Posterior vena cava (tissue), 2 donors: ENCODE data around the gene C17orf114.

Experiments used
- DNase-seq: peaks from one replicate; pipeline ENCODE4 v3.0.0-alpha.2; 2020; ENCODE audit warnings: low spot score
- intact Hi-C, 2 donors: fragments of 100-400 bp; cut with DNase I; formaldehyde crosslinking; loops; one replicate each; pipeline versions ENCODE4 v1.14.1 to v1.14.2; 2022 to 2023
- donor health status: DM: yes; HTN: yes; CAD: no.
- donor health status: DM: yes; HTN: yes; CAD: no.

The C17orf114 gene

GRCh38 chr17:4827399-4827798 is 25.3 kb upstream of the C17orf114 start:
- intact Hi-C loops, result no loop called here
- DNase-seq, result no peak

GRCh38 chr17:4823373-4824089 is 21.4 kb upstream of the C17orf114 start:
- no peak for DNase-seq
- intact Hi-C loops, result no loop called here

- intact Hi-C loops, result no loop called here
- DNase-seq, result no peak
Observed at GRCh38 chr17:4822835-4823234, 20.7 kb upstream of the C17orf114 start.

- DNase-seq, result no peak
- intact Hi-C loops, result no loop called here
Observed at GRCh38 chr17:4818276-4818675, 16.1 kb upstream of the C17orf114 start.

- DNase-seq, result no peak
- intact Hi-C loops, result no loop called here
Observed at GRCh38 chr17:4816826-4817225, 14.7 kb upstream of the C17orf114 start.

GRCh38 chr17:4815043-4815675 is 13.0 kb upstream of the C17orf114 start:
- DNase-seq, result no peak
- intact Hi-C loops, result no loop called here

- DNase-seq, result no peak
- intact Hi-C loops, result no loop called here
Observed at GRCh38 chr17:4812690-4813089, 10.6 kb upstream of the C17orf114 start.

GRCh38 chr17:4811471-4811870 is 9.3 kb upstream of the C17orf114 start:
- no peak for DNase-seq
- intact Hi-C loops, result no loop called here

GRCh38 chr17:4810696-4811290 is 8.7 kb upstream of the C17orf114 start:
- DNase-seq, result no peak
- intact Hi-C loops, result no loop called here

- intact Hi-C loops, result no loop called here
- no peak for DNase-seq
Observed at GRCh38 chr17:4808378-4808767, 6.2 kb upstream of the C17orf114 start.

- DNase-seq, result no peak
- intact Hi-C loops, result no loop called here
Observed at GRCh38 chr17:4807605-4808377, 5.7 kb upstream of the C17orf114 start.

GRCh38 chr17:4806777-4807604 is 4.9 kb upstream of the C17orf114 start, which contains the start of gene PLD2:
Gene PLD2 (plus strand): TSS chr17:4807152. CDS start chr17:4807773, 621 bp downstream.
- DNase-seq, result peak; percentile 95
- intact Hi-C loops, result no loop called here

GRCh38 chr17:4806456-4806776 is 4.3 kb upstream of the C17orf114 start:
- intact Hi-C loops, result no loop called here
- no peak for DNase-seq

GRCh38 chr17:4800462-4801196 is 1.5 kb downstream of the C17orf114 start:
- no peak for DNase-seq
- intact Hi-C loops, result no loop called here

GRCh38 chr17:4796552-4796920 is 5.6 kb downstream of the C17orf114 start:
- intact Hi-C loops, result no loop called here
- DNase-seq, result no peak

GRCh38 chr17:4795168-4795567 is 7.0 kb downstream of the C17orf114 start:
- intact Hi-C loops, result no loop called here

GRCh38 chr17:4790705-4791088 is 11.4 kb downstream of the C17orf114 start:
- intact Hi-C loops, result no loop called here

More at GRCh38 chr17:4795168-4795567, 7.0 kb downstream of the C17orf114 start:
- no peak for DNase-seq

GRCh38 chr17:4789951-4790704 is 12.0 kb downstream of the C17orf114 start:
- intact Hi-C loops, result loop anchor here (5.0 kb wide), 1 partner anchor 97 kb away; no protein-coding TSS in a partner anchor
- peak; percentile 96 for DNase-seq

More at GRCh38 chr17:4790705-4791088, 11.4 kb downstream of the C17orf114 start:
- no peak for DNase-seq
